GM21786 (cell line): ENCODE measurements around the gene ZSCAN30.

Experiments
- ATAC-seq: cut with Tn5 transposase; IDR thresholded peaks from one replicate; pipeline ENCODE4 v1.9.1; 2021; ENCODE audit not compliant: unreplicated experiment

The ZSCAN30 gene

DNA sequence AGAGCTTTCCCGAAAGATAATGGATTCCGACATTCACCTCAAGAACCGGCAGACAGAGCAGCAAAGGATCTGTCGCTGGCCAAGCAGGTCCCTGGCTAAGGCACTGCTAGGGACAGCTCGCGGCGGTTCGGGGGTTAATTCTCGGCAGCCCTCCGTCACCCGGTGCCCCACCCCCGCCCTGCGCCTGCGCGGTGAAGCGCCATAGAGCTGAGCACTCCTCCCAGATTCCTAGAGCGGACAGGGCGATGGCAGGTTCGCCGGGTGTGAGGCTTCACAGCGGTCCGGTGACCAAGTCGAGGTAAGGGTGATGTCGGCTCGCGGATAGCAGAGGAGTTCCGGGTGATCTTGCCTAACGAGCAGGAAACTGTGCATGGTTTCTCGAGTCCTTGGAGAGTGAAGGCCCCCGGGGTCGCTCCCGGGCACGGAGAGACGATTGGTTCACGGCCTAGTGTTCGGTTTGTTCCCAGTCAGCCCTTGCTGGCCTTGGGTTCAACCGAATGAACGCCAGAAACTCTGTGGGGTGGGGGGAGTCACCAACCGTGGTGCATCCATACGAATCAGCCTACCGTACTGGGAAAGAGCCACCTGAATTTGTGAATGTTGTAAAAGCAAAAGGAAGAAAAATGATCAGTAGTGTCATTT, at the start of gene ZSCAN30:
ZSCAN30 (minus strand) TSS at position 136 of the 642 bp plus-strand sequence. CDS start 25,877 bp downstream, outside the sequence.
- ATAC-seq, result peak; percentile 94

- no peak for ATAC-seq
Observed at GRCh38 chr18:35337286-35337685, 47.3 kb upstream of the ZSCAN30 start.

DNA sequence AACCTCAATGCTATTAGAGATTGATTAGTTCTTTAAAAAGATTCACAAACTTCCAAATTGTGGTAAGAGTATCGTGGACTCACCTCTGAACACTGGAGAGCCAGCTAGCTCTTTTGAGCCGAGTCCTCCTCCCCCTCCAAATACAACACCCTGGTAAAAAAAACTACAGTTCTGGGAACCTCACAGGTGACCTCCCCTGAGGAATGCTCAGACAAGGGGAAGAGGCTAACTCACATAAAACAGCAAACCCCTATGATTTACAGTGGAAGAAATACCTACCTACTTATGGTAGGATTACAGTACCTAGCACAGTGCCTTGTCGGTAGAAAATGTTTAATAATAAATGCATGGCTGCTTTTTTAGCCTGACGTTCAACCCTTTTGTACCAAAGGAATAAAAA, 45.8 kb upstream of the ZSCAN30 start:
- no peak for ATAC-seq

GRCh38 chr18:35334821-35335220, 44.8 kb upstream of the ZSCAN30 start:
- ATAC-seq, result no peak

DNA sequence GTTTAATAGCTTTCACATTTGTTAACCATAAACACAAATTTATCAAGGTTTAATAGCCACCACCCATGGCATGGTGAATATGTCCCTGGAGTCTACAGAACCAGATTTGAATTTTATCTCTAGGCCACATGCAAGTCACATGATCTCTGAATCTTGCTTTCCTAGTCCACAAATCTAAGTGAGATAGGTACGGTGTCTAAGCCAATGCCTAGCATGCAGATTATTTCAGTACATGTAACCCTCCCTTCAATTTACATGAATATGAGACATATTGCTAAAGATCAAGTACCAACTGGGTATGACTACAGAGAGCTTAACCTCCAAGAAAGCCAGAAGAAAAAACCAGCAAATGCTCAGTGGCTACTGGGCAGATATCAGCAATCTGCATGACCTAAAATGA, 44.2 kb upstream of the ZSCAN30 start:
- no peak for ATAC-seq

GRCh38 chr18:35331367-35332087, 41.5 kb upstream of the ZSCAN30 start:
- no peak for ATAC-seq

- no peak for ATAC-seq
Observed at GRCh38 chr18:35328868-35329267, 38.8 kb upstream of the ZSCAN30 start.

DNA sequence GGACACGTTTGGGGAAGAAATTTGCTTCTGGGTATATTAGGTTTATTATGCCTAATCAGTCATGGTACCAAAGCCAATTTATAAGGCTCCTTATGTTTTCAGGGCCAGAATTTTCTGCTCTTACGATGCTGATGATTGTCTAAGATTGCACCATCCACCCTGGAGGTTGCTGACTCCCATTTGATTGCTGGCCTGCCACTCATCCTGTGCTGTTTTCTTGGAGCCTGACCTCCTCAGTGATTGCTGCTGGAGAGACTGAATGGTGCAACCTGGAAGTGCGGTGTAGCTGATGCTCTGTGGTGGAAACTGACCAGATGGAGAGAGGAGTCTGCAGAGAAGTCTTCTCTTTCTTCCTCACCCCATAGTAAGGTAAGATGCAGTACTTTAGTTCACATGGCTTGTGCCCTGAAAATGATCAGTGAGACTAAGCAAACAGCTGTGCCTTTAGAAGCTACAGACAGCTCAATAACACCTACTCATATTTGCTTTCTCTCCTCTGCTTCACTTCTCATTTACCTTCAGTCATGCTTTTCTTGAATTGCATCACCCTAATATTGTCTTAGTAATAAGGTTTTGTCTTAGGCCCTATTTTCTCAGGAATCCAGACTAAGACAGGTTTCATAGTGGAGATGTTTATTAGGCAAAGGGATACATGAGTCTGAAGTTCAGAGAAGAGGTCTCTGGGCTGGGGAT, 36.8 kb upstream of the ZSCAN30 start:
- no peak for ATAC-seq

DNA sequence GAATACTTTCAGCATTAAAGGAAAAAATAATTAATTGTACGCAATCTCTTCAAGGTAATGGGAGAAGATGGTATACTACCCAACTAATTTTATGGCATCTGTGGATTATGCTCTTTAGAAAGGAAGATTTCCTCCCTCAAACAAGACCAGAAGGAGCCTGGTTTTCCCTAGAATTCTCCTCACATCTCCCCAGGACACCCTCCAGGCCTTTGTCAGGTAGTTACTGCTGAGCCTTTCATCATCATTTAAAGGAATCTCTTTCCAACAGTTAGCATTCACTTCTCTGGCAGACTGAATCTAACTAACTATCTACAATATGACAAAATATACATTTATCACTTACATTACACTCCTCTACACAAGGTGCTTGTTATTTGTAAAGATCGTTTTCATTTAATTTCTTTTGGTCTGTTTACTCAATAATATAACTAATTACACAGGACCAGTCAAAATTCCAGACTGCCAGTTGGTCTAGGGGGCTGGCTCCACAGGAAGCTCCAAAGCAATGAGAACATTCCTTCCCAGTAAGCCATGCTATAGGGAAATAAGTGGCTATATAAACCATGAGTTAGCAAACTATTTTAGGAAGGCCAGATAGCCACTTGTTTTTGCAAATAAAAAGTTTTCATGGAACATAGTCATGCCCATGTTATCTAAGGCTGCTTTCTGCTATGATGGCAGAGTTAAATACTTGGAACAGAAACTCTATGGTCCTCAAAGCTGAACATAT, 35.1 kb upstream of the ZSCAN30 start:
- no peak for ATAC-seq

DNA sequence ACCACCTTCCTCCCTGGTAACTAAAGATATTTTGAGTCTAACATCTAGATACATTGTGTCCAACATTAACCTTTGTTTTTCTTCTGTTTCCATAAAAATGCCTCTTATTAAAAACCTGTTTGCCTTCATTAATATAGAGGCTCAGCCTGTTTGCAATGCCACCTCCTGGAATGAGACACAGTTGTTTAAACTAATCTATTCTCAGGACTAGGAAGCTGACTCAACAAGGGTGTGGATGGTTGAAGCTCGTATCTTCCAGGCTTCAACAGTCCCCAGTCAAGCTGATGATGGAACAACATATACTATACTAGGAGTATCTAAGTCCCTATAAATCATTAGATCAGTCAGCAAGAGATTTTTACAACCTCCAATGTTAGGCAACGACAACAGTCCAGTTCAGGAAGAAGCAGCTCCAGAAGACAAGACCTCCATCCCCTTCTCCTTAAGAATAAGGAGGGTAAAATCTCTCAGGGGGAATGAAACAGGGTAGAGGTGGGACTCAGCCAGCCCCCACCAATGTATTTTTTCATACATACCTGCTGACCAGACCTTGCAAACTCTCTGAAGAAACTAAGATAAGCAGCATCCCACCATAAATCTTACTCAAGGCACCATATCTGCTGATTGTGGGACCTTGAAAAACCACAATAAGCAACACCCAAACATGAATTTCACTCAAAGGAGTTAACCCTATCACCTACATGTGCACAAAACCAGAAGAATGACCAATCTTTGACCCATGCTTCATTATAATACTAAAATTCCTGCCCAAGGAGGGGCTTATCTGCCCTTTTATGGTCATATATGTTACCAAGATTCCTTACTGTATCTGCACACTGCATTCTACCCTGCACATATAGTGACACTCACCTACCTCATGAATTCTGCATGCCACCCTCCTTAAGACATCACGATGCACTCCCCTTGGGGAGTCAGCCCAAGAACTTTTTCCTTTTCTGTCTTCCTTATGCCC, 32.7 kb upstream of the ZSCAN30 start:
- ATAC-seq, result no peak

- ATAC-seq, result no peak
Observed at GRCh38 chr18:35311496-35311895, 21.5 kb upstream of the ZSCAN30 start.

DNA sequence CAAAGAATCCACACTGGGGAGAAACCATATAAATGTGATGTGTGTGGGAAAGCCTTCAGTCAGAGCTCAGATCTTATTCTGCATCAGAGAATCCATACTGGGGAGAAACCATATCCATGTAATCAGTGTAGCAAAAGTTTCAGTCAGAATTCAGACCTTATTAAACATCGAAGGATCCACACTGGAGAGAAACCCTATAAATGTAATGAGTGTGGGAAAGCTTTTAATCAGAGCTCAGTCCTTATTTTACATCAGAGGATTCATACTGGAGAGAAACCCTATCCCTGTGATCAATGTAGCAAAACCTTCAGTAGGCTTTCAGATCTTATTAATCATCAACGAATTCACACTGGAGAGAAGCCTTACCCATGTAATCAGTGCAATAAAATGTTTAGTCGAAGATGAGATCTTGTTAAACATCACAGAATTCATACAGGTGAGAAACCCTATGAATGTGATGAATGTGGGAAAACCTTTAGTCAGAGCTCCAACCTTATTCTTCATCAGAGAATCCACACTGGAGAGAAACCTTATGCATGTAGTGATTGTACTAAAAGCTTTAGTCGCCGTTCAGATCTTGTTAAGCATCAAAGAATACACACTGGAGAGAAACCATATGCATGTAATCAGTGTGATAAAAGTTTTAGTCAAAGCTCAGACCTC, 16.7 kb upstream of the ZSCAN30 start:
- no peak for ATAC-seq

DNA sequence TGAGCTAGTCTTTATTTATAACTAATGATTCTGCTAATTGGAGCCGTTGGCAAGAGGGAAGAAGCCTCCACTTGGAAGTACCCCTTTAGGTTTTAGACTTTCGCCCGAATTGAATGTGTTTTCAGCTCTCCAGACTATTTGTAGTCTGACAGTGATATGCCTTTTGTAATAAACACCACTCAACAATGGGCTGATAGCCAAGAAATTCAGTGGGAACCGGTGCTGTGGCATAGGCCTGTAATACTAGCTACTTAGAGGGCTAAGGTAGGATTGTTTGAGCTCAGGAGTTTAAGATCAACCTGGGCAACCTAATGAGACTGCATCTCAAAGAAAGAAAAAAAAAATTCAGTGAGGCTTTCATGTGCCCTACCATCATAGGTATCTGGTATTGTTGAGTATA, 13.6 kb upstream of the ZSCAN30 start:
- ATAC-seq, result no peak

- no peak for ATAC-seq
Observed at GRCh38 chr18:35296060-35296459, 6.0 kb upstream of the ZSCAN30 start.

DNA sequence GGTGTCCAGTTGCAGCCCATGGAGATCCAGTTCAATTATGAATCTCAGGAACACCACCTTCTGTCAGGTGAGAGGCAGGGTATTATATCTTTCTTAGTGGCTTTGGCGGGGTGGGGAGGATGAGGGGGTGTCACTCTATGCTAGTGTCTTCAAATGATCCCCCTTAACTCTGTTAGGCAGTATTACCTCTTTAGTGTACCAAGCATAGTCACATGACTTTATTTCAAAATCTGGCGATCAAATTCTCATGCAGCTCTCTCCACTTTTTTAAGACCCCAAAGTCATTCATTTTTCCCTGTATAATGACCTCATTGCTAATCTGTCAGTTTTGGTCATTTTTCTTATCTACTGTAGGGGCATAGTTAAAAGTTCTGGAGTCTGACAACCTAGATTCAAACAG, 1.1 kb upstream of the ZSCAN30 start:
- ATAC-seq, result no peak

DNA sequence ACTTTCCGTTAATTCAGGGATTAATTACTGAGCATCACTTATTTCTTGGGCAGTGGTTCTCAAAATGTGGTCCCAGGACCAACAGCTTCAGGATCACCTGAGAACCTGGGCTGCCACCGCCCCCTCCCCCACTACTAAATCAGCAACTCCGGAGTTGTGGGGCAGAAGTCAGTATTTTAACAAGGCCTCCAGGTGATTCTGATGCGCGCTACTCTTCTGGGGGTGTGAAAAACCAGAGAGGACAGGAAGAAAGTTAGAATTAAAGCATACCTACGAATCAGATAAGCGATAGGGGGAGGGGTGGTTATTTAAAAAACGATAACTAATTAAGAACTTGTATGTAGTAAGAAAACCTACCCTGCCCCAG, 319 bp downstream of the ZSCAN30 start:
- ATAC-seq, result peak; percentile 34

- no peak for ATAC-seq
Observed at GRCh38 chr18:35289293-35289692, 736 bp downstream of the ZSCAN30 start.

DNA sequence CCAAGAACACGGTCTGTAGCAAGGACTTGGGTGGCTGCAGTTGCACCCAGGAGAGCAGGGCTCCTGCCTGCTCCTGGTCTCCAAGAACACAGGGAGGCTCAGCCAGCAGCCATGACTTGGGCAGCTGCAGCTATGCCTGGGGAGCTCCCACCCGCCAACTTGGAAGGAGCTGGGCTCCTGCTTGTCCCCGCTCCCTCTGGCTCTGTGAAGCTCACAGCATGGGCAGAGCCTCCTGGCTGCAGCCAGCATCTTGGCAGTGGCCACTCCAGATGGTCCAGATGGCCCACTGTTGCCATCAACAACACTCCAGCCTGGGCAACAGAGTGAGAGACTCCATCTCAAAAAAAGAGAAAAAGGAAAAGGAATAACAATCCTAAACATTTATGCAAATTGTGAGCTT, 5.2 kb downstream of the ZSCAN30 start:
- ATAC-seq, result no peak

- no peak for ATAC-seq
Observed at GRCh38 chr18:35283923-35284794, 5.9 kb downstream of the ZSCAN30 start.
